ENCODE data around the gene ARHGAP26. TPM values are rescaled to one million over a fixed set of nuclear protein-coding genes. Genes with fewer than 3 reads are reported as not detected.
A peak's percentile ranks its signal among the peaks of the same experiment; 100 is the strongest.

ARHGAP26 gene
- total and polyA plus RNA-seq, 7 experiments from 2014 or later, result 10.5 to 123 (median 22.7) TPM

DNA sequence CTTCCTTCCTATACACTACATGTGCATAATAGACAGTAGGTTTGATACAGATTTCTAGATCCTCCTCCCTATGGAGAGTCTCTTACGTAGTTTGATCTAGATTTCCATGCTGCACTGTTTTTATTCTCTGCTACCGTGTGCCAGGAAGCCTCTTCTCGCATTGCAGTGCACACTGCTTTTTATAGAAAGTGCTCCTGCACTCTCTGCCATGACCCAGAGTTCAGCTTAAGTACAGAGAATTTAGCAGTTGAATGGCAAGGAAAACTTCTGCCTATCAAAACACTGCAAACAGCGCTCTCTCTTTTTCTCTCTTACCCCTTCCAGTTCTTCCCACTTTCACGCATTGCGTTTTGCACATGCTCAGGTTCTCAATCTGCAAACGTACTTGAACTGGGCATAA is 187.4 kb downstream of the ARHGAP26 start:
- Mint-ChIP-seq H3K4me3 (no peak overlapping the region), H3K9me3 (peaks cover 0 to 2% (median 0%) of the 10 kb centered on the region in 11 donors), H3K27ac (no peak overlapping the region), H3K4me1 (peaks cover 5 to 21% (median 10%) of the 10 kb centered on the region in 7 donors), H3K36me3 (peaks cover 0 to 50% (median 30%) of the 10 kb centered on the region in 5 donors), H3K27me3 (no peaks in the 10 kb centered on the region)
- Histone ChIP-seq H3K4me1 (ENCODE audit: control insufficient read depth in 2 of 2, insufficient read depth in 2 of 2, low read length in 2 of 2) (peaks cover 0 to 21% of the 10 kb centered on the region in 2 donors), H3K27me3 (ENCODE audit: control insufficient read depth in 2 of 2, insufficient read depth in 2 of 2, low read length in 2 of 2) (no peaks in the 10 kb centered on the region), H3K4me3 (ENCODE audit: low read length) (no peak overlapping the region), H3K27ac (ENCODE audit: low read depth, low read length) (no peak overlapping the region), H3K36me3 (ENCODE audit: control insufficient read depth in 2 of 3, insufficient read depth in 3 of 3, low read length in 3 of 3) (no peaks in the 10 kb centered on the region), H3K9me3 (ENCODE audit: control insufficient read depth in 2 of 3, low read length in 3 of 3) (no peaks in the 10 kb centered on the region)
- intact Hi-C loops (cut with micrococcal nuclease), result no loop called here
- ChIA-PET CTCF (interaction anchor here (0.6 kb wide), 1 partner anchor 25 kb away, joined by 3 read pairs; no protein-coding TSS in a partner anchor), POLR2A (no interaction called here)
- DNase-seq (no peak), ATAC-seq (no peak)

DNA sequence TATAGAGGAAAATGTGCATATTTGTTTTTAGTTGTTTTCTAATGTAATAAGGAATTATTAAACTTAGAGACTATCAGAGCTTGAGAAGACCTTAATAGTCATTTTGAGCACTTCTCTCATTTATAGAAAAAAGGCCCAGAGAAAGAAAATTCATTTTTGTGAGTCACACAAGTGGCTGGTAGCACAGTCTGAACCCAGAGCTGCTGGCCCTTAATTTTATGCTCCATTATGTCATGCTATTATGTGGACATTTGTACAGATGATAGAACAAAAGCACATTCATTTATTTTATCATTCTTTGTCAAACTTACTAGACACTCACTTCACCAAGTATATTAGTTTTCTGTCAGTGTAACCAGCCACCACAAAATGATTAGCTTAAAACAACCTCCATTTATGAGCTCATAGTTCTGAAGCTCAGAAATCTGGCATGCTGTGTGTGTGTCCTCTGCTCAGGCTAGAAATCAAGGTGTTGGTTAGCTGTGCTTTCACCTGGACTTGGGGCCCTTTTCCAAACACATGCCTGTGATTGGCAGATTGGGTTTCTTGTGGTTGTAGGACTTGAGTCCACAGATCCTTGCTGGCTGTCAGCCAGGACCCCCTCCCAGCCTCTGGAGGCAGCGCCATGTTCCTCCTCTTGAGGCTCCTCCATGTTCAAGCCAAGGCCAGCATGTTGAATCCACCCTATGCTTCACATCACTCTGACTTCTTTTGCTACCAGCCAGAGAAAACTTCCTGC is 188.9 kb downstream of the ARHGAP26 start:
- Mint-ChIP-seq H3K27ac (peak overlapping the region in 1 of 9 donors; percentile 15), H3K27me3 (no peaks in the 10 kb centered on the region), H3K4me3 (no peak overlapping the region), H3K9me3 (peaks cover 0 to 4% (median 0%) of the 10 kb centered on the region in 11 donors), H3K36me3 (peaks cover 0 to 54% (median 33%) of the 10 kb centered on the region in 5 donors), H3K4me1 (peaks cover 5 to 21% (median 10%) of the 10 kb centered on the region in 7 donors)
- Histone ChIP-seq H3K9me3 (ENCODE audit: control insufficient read depth in 2 of 3, low read length in 3 of 3) (no peaks in the 10 kb centered on the region), H3K27me3 (ENCODE audit: control insufficient read depth in 2 of 2, insufficient read depth in 2 of 2, low read length in 2 of 2) (no peaks in the 10 kb centered on the region), H3K4me1 (ENCODE audit: control insufficient read depth in 2 of 2, insufficient read depth in 2 of 2, low read length in 2 of 2) (peaks cover 0 to 20% of the 10 kb centered on the region in 2 donors), H3K27ac (ENCODE audit: low read depth, low read length) (no peak overlapping the region), H3K4me3 (ENCODE audit: low read length) (no peak overlapping the region), H3K36me3 (ENCODE audit: control insufficient read depth in 2 of 3, insufficient read depth in 3 of 3, low read length in 3 of 3) (no peaks in the 10 kb centered on the region)
- POLR2A ChIA-PET, result no interaction called here
- CTCF ChIA-PET, result interaction anchor here (0.6 to 1.5 kb wide), 2 partner anchors 491 to 866 kb away, joined by 3 to 6 read pairs; no protein-coding TSS in a partner anchor
- ATAC-seq (no peak), DNase-seq (no peak)
- intact Hi-C loops (cut with micrococcal nuclease), result no loop called here

DNA sequence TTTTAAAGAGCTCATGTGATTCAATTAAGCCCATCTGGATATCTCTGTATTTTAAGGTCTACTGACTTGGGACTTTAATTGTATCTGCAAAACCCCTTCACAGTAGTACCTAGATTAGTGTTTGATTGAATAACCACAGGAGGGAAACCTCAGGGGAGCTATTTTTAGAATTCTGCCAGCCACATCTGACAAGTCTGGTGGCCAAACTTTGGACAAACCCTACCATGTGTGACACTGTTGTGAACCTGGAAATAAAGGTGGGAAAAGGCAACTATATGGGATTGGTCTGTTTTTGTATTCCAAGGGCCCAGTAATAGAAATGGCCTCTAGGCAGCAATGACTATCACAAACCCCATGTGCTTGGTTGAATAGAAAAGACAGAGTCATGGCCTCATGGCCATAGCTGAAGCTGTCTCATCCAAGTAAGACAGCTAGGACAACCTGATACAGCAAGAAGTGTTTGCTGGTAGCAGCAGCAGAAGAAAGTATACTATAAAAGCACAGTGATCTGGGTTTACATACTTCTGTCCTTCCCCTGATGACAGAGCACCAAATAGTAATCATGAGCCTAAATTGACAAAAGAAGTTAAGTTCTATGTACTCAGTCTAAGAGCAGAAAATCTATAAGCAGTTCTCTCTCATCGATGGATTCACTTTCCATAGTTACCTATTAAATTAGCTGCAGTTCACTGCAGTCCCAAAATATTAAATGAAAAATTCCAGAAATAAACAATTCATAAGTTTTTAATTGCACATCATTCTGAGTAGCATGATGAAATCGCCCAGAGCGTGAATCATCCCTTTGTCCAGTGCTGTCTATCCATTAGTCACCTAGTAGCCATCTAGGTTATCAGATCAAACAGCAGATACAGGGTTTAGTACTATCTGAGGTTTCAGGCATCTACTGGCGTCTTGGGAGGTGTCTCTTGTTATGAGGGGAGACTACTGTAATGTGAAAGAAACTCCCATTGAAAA is 189.8 kb downstream of the ARHGAP26 start:
- Histone ChIP-seq H3K9me3 (ENCODE audit: control insufficient read depth in 2 of 3, low read length in 3 of 3) (no peaks in the 10 kb centered on the region), H3K4me3 (ENCODE audit: low read length) (no peak overlapping the region), H3K27ac (ENCODE audit: low read depth, low read length) (no peak overlapping the region), H3K4me1 (ENCODE audit: control insufficient read depth in 2 of 2, insufficient read depth in 2 of 2, low read length in 2 of 2) (peaks cover 0 to 20% of the 10 kb centered on the region in 2 donors), H3K36me3 (ENCODE audit: control insufficient read depth in 2 of 3, insufficient read depth in 3 of 3, low read length in 3 of 3) (no peaks in the 10 kb centered on the region), H3K27me3 (ENCODE audit: control insufficient read depth in 2 of 2, insufficient read depth in 2 of 2, low read length in 2 of 2) (no peaks in the 10 kb centered on the region)
- DNase-seq, result no peak
- peaks cover 0 to 2% (median 0%) of the 10 kb centered on the region in 11 donors for H3K9me3 Mint-ChIP-seq
- intact Hi-C loops (cut with micrococcal nuclease), result loop anchor here in 1 of 2 donors (5.0 kb wide), 1 partner anchor 33 kb away; no protein-coding TSS in a partner anchor
- ATAC-seq, result peak; percentile 76
- H3K36me3 Mint-ChIP-seq, result peaks cover 0 to 55% (median 25%) of the 10 kb centered on the region in 5 donors
- peaks cover 6 to 28% (median 15%) of the 10 kb centered on the region in 7 donors for H3K4me1 Mint-ChIP-seq
- POLR2A ChIA-PET, result no interaction called here
- no peak overlapping the region for H3K4me3 Mint-ChIP-seq
- CTCF ChIA-PET, result interaction anchor here (0.6 to 1.5 kb wide), 2 partner anchors 490 to 865 kb away, joined by 3 to 6 read pairs; no protein-coding TSS in a partner anchor
- H3K27ac Mint-ChIP-seq, result peak overlapping the region in 1 of 9 donors; percentile 15
- no peaks in the 10 kb centered on the region for H3K27me3 Mint-ChIP-seq

DNA sequence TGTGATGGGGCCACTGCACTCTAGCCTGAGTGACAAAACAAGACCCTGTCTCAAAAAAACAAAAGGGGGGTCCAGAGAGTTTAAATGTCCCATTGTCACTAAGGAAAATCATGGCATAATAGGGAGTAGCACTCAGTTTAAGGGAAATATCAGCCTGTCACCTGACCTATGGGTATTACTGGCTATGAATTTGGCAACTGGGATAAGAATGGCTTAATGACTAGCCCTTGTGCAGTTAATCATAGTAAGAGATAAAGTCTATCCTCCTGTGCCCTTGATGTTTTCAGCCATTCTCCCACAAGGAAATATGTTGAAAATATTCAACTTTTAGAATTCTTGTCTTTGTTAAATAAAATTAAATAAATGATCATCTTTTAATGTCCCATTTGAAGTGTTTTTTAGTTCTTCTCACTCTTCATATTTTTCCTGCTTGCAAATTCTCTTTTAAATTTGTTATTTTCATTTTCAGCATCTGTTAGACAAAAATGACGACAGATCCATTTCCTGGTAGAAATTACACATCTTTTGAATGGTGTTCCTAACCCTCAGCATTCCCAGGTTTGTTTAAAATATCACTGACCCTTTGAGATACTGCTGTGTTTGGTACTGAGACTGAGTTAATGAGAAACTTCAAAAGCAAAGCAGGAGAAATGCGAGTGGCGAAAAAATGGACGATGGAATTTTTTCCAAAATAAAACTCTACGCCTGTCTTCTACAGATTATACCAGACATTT is 191.4 kb downstream of the ARHGAP26 start:
- H3K4me1 Mint-ChIP-seq, result peaks cover 7 to 31% (median 13%) of the 10 kb centered on the region in 7 donors
- H3K27me3 Mint-ChIP-seq, result no peaks in the 10 kb centered on the region
- POLR2A ChIA-PET, result no interaction called here
- CTCF ChIA-PET, result no interaction called here
- Histone ChIP-seq H3K9me3 (ENCODE audit: control insufficient read depth in 2 of 3, low read length in 3 of 3) (no peaks in the 10 kb centered on the region), H3K36me3 (ENCODE audit: control insufficient read depth in 2 of 3, insufficient read depth in 3 of 3, low read length in 3 of 3) (no peaks in the 10 kb centered on the region), H3K27ac (ENCODE audit: low read depth, low read length) (no peak overlapping the region), H3K27me3 (ENCODE audit: control insufficient read depth in 2 of 2, insufficient read depth in 2 of 2, low read length in 2 of 2) (no peaks in the 10 kb centered on the region), H3K4me3 (ENCODE audit: low read length) (no peak overlapping the region), H3K4me1 (ENCODE audit: control insufficient read depth in 2 of 2, insufficient read depth in 2 of 2, low read length in 2 of 2) (peaks cover 0 to 20% of the 10 kb centered on the region in 2 donors)
- no peak for DNase-seq
- peaks cover 0 to 2% (median 0%) of the 10 kb centered on the region in 11 donors for H3K9me3 Mint-ChIP-seq
- no peak for ATAC-seq
- H3K27ac Mint-ChIP-seq, result no peak overlapping the region
- peaks cover 0 to 49% (median 25%) of the 10 kb centered on the region in 5 donors for H3K36me3 Mint-ChIP-seq
- intact Hi-C loops (cut with micrococcal nuclease), result loop anchor here in 1 of 2 donors (5.0 kb wide), 1 partner anchor 34 kb away; no protein-coding TSS in a partner anchor
- no peak overlapping the region for H3K4me3 Mint-ChIP-seq

DNA sequence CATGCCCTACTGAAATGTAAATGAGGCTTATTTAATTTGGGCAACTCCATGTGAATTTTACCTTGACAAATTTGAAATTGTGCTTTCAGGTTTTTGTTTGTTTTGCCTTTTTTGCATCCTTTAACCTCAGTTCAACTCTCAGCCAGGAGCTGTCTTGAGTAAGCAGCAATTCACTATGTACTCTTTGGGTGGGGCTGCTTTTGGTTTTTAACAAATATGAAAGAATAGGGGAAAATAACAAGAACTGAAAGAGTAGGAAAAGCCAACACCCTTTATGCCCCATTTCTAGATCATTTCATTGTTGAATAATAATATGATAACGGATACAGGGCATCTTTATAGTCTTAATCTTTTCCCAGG is 192.0 kb downstream of the ARHGAP26 start:
- Mint-ChIP-seq H3K9me3 (peaks cover 0 to 2% (median 0%) of the 10 kb centered on the region in 11 donors), H3K27me3 (no peaks in the 10 kb centered on the region), H3K36me3 (peaks cover 0 to 51% (median 30%) of the 10 kb centered on the region in 5 donors), H3K4me3 (no peak overlapping the region), H3K27ac (peak overlapping the region in 1 of 9 donors; percentile 37), H3K4me1 (peaks cover 7 to 31% (median 13%) of the 10 kb centered on the region in 7 donors)
- ChIA-PET CTCF (no interaction called here), POLR2A (no interaction called here)
- intact Hi-C loops (cut with micrococcal nuclease), result loop anchor here in 1 of 2 donors (5.0 kb wide), 1 partner anchor 35 kb away; no protein-coding TSS in a partner anchor
- Histone ChIP-seq H3K27me3 (ENCODE audit: control insufficient read depth in 2 of 2, insufficient read depth in 2 of 2, low read length in 2 of 2) (no peaks in the 10 kb centered on the region), H3K27ac (ENCODE audit: low read depth, low read length) (no peak overlapping the region), H3K9me3 (ENCODE audit: control insufficient read depth in 2 of 3, low read length in 3 of 3) (no peaks in the 10 kb centered on the region), H3K36me3 (ENCODE audit: control insufficient read depth in 2 of 3, insufficient read depth in 3 of 3, low read length in 3 of 3) (no peaks in the 10 kb centered on the region), H3K4me3 (ENCODE audit: low read length) (no peak overlapping the region), H3K4me1 (ENCODE audit: control insufficient read depth in 2 of 2, insufficient read depth in 2 of 2, low read length in 2 of 2) (peaks cover 0 to 20% of the 10 kb centered on the region in 2 donors)
- DNase-seq (no peak), ATAC-seq (no peak)

All from naive thymus-derived CD4-positive, alpha-beta T cell (primary cell).